SJSA1 (cell line): ENCODE measurements around the gene NTNG2. TPM values are rescaled to one million over a fixed set of nuclear protein-coding genes. Genes with fewer than 3 reads are reported as not detected.
A peak's percentile ranks its signal among the peaks of the same experiment; 100 is the strongest.
"Not testable (repeated sequence)": the region's sequence is repeated elsewhere in the genome, so short reads cannot be mapped to it uniquely, and the experiment has no call there.

Source experiments
- DNase-seq, 2 experiments: peaks; one replicate each; pipeline ENCODE4 v3.0.0-alpha.2; 2015 to 2020; ENCODE audit warnings: low spot score in 2 of 2, low read depth in 1 of 2
- H3K27ac ChIP-seq: fragments of 250-450 bp; sonication (Bioruptor Pico); 2 replicates; pipeline ENCODE4 v1.5.1; 2020; ENCODE audit warnings: mild to moderate bottlenecking, moderate library complexity
- H3K27me3 ChIP-seq: fragments of 250-450 bp; sonication (Bioruptor Pico); replicated peaks from 2 replicates; pipeline ENCODE4 v1.5.1; 2020; ENCODE audit warnings: mild to moderate bottlenecking, moderate library complexity
- H3K36me3 ChIP-seq: fragments of 250-450 bp; sonication (Bioruptor Pico); 2 replicates; pipeline ENCODE4 v1.5.1; 2020; ENCODE audit warnings: mild to moderate bottlenecking
- H3K4me1 ChIP-seq: fragments of 250-450 bp; sonication (Bioruptor Pico); replicated peaks from 2 replicates; pipeline ENCODE4 v1.6.1; 2021; ENCODE audit warnings: mild to moderate bottlenecking
- H3K4me3 ChIP-seq: fragments of 250-450 bp; sonication (Bioruptor Pico); 2 replicates; pipeline ENCODE4 v1.5.1; 2020; ENCODE audit warnings: mild to moderate bottlenecking
- H3K9me3 ChIP-seq: fragments of 250-450 bp; sonication (Bioruptor Pico); replicated peaks from 2 replicates; pipeline ENCODE4 v1.5.1; 2020; ENCODE audit warnings: mild to moderate bottlenecking
- total RNA-seq: library from RNA; depleted of rRNA; stranded (reverse); fragments of >200 nt; shearing (Covaris generic); gene quantifications from 2 replicates; pipeline ENCODE4 v1.2.3, GENCODE V29; 2014; rRNA removed

NTNG2 gene, protein sequence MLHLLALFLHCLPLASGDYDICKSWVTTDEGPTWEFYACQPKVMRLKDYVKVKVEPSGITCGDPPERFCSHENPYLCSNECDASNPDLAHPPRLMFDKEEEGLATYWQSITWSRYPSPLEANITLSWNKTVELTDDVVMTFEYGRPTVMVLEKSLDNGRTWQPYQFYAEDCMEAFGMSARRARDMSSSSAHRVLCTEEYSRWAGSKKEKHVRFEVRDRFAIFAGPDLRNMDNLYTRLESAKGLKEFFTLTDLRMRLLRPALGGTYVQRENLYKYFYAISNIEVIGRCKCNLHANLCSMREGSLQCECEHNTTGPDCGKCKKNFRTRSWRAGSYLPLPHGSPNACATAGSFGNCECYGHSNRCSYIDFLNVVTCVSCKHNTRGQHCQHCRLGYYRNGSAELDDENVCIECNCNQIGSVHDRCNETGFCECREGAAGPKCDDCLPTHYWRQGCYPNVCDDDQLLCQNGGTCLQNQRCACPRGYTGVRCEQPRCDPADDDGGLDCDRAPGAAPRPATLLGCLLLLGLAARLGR
- not detected in 2 replicates for total RNA-seq

DNA sequence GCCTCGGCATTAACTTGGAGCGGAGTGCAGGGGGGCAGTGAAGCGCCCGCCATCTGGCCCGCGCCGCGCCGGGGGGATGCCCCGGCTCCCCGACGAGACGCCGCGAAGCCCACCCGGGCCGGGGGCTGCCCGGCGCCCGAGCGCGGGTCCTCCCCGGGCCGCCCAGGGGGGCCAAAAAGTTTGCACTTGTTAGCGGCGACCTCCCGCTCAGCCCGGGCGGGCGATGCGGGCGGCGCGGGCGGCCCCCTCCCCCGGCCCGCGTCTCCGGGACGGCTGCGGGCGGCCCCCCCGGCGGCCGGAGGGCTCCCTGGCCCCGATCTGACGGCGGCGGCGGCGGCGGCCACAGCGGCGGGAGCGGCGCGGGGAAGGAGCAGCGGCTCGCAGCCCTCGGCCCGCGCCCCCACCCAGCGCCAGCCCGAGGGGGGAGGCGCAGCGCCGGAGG, at the start of gene NTNG2:
Gene NTNG2 (plus strand): TSS at position 316 of the 442 bp plus-strand sequence. CDS start 4,774 bp downstream, outside the sequence.
- peaks cover 87% of the 10 kb centered on the region for H3K27me3 ChIP-seq
- H3K4me3 ChIP-seq: peak within 1 kb of the TSS; percentile 46

DNA sequence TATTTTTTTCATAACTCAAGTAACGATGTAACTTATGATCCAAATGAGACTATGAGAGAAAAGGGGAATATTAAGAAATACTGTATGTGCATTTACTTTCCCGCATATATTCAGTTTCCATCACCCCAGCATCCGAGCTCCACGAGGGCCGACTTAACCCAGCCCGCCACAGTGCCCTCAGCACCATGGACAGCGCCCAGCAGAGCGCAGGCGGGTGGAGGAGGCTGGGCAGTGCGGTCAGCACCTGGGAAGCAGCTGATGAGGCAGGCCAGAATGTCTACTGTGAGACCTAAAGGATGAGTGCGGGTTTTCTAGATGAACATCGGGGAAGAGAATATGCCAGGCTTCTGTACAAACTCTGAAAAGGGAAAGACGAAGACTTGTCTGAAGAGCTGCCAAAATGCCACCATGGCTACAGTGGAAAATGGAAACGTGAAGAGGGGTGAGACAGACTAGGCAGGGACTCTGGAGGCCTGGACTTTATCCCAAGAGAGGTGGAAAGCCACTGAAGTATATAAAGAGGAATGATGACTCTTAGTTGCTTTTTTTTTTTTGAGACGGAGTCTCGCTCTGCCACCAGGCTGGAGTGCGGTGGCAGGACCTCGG, 47.7 kb upstream of the NTNG2 start:
- no peaks in the 10 kb centered on the region for H3K4me1 ChIP-seq
- no peak overlapping the region for H3K4me3 ChIP-seq
- no peak overlapping the region for H3K27ac ChIP-seq
- DNase-seq: peak; percentile 28 to 52
- H3K9me3 ChIP-seq: no peaks in the 10 kb centered on the region; the same call in 1 of the 2 replicates
- H3K36me3 ChIP-seq: no peaks in the 10 kb centered on the region
- H3K27me3 ChIP-seq: no peaks in the 10 kb centered on the region; the same call in 1 of the 2 replicates

More for the DNA sequence above, at the start of gene NTNG2:
- Histone ChIP-seq H3K9me3 (no peaks in the 10 kb centered on the region), H3K36me3 (no peaks in the 10 kb centered on the region), H3K27ac (no peak within 1 kb of the TSS), H3K4me1 (peaks cover 18% of the 10 kb centered on the region)
- DNase-seq: no peak

DNA sequence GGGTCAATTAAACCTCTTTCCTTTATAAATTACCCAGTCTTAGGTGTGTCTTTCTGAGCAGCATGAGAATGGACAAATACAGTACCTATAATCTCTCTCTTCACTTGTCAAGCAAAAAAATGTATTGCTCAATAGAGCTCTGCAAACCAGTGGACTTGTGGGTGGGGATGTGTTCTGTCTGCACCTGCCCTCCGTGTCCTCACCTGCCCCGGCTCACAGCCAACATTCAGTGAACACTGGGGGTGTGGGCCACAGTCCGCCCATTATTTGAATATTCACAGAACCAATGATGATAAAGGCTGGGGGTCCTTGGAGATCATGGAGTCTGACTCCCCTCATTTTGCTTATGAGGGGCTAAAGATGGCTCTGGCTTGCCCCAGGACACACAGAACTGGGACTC, 45.3 kb upstream of the NTNG2 start:
- H3K27ac ChIP-seq: no peak overlapping the region
- H3K27me3 ChIP-seq: peaks cover 12% of the 10 kb centered on the region
- H3K4me3 ChIP-seq: no peak overlapping the region
- no peaks in the 10 kb centered on the region for H3K4me1 ChIP-seq
- no peaks in the 10 kb centered on the region for H3K36me3 ChIP-seq
- no peak for DNase-seq
- H3K9me3 ChIP-seq: no peaks in the 10 kb centered on the region; the same call in 1 of the 2 replicates

DNA sequence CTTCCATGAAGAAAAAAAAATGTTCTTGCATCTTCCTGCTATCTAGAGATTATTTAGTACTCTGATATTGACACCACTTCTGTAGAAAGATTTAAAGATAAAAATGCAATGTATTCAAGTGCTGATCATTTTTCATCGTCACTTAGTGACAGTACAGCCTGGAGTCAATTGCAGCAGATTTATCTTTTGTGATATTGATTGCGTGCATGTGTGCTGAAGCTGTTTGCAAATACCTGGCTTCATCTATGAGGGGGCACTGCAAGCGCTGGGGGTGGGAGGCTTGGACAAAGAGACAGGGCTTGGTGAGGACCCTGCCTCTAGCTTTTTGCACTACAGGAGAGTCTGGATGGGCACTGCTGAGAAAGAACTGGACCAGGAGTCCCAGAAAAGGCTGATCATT, 44.2 kb upstream of the NTNG2 start:
- Histone ChIP-seq H3K27me3 (peaks cover 22% of the 10 kb centered on the region), H3K36me3 (no peaks in the 10 kb centered on the region), H3K4me1 (no peaks in the 10 kb centered on the region), H3K27ac (no peak overlapping the region), H3K9me3 (no peaks in the 10 kb centered on the region; the same call in 1 of the 2 replicates), H3K4me3 (no peak overlapping the region)
- DNase-seq: no peak

DNA sequence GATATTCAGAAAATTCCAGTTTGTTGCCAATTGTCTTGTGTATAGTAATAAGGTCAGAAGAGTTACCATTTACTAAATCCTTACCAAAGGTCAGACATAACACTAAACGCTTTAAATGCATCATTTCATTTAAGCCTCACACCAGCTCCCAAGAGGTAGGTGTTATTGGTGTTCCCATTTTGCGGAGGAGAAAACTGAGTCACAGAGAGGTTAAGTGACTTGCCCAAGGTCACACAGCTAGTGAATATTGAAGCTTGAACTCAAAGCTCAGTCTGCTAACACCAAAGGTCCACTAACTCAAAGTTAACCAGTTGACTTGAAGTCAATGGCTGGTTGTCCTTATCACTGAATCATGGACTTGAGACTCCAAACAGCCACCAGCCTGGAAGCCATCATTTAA, 40.8 kb upstream of the NTNG2 start:
- Histone ChIP-seq H3K27me3 (peaks cover 45% of the 10 kb centered on the region), H3K9me3 (no peaks in the 10 kb centered on the region), H3K4me1 (no peaks in the 10 kb centered on the region), H3K4me3 (no peak overlapping the region), H3K27ac (no peak overlapping the region), H3K36me3 (no peaks in the 10 kb centered on the region)
- DNase-seq: no peak

DNA sequence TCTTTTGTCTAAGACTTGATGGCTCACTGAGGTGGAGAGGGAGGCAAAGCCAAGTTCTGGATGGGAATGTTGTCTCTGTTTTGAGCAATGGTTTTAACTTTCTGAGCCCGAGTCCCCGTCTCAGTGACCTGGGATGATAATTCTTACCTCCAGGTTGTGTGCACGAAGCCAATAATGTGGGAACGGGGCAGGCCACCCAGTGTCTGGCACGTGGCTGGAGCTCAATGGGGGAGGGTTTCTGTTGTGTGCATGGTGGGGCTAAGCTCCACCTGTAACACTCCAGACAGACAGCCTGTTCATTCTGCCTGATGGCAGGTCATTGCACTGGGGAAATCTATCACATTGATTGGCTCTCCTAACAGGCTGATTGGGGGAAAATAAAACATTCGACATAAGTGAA, 37.1 kb upstream of the NTNG2 start:
- no peak for DNase-seq
- Histone ChIP-seq H3K36me3 (no peaks in the 10 kb centered on the region), H3K9me3 (no peaks in the 10 kb centered on the region), H3K27me3 (peaks cover 77% of the 10 kb centered on the region), H3K4me1 (no peaks in the 10 kb centered on the region), H3K27ac (no peak overlapping the region), H3K4me3 (no peak overlapping the region)

DNA sequence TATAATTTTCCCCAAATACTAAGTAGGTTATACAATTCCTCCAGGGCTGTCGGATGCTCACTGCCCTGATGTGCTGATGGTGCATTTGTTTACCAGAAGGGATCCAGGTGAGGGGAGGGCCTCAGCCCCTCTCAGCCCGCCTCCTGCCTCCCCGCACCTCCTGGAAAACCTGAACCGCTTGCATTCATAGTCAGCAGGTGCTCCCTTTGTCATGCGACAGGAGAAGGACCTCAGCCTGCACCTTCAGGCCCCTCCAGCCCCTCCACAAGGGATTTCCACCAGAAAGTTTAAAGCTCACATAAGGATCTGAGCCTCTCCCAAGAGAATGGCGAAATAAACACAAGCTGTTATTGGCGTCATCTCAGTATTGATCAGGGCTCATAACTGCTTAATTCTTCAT, 36.5 kb upstream of the NTNG2 start:
- H3K9me3 ChIP-seq: no peaks in the 10 kb centered on the region
- H3K27ac ChIP-seq: no peak overlapping the region
- peaks cover 79% of the 10 kb centered on the region for H3K27me3 ChIP-seq
- H3K4me3 ChIP-seq: no peak overlapping the region
- no peaks in the 10 kb centered on the region for H3K4me1 ChIP-seq
- no peak for DNase-seq
- H3K36me3 ChIP-seq: no peaks in the 10 kb centered on the region

DNA sequence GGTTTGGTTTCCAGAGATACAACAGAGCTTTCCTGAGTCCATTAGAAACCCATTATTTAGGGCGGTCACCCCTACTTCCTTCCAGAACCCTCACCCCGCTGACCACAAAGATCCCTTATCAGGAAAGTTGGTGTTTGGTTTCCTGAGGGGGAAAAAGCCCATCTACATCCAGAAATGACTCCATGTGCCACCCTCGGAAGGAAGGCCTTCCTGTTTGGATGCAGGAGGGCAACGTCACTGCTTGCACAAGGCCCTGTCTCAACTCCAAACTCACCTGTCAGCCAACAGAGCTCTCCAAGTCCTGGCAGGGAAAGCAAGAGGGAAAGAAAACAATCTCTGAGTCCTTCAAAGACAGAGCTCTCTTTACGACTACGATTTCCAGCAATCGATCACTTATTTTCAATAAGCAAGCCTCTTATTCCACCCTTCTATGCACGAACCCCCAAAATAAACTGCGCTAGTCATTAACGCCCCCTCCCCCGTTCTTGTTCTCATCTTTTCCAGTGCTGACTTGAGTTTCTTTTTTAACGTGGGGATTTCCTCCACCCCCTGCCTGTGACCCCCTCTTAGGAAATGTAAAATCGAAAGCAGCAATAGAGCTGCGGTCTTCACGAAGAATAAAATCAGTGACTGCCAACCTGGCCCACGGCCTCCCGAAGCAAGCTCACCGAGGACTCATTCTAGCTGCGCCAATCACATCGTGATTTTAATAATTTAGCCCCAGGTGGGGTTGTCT, 35.7 kb upstream of the NTNG2 start:
- H3K4me1 ChIP-seq: no peaks in the 10 kb centered on the region
- no peaks in the 10 kb centered on the region for H3K9me3 ChIP-seq
- no peaks in the 10 kb centered on the region for H3K36me3 ChIP-seq
- no peak for DNase-seq
- no peak overlapping the region for H3K27ac ChIP-seq
- no peak overlapping the region for H3K4me3 ChIP-seq
- H3K27me3 ChIP-seq: peaks cover 75% of the 10 kb centered on the region

DNA sequence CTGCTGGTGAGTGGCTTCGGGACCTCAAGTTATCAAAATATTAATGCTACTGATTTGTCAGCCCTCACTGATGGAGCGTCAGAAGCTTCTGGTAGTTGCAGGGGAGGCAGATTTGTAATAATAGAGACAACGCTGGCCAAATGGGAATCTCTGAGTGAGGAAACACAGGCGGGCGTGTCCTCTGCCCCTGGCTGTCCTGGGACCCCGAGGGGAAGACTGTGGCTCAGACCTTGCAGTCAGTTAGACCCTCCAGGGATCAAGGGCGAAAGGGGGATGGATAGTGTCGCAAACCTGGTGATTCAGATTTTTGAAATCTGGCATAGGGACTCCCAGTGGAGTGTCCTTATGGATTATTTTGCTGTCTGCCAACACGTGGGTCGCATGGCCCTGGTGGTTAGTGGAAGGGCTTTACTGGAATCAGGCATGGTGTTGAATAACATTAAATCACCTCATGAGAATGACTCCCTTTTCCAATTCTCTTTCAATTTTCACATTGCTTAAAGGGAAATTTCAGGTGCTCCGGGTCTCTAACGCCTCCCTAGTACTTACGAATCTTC, 35.1 kb upstream of the NTNG2 start:
- Histone ChIP-seq H3K27ac (no peak overlapping the region), H3K4me1 (no peaks in the 10 kb centered on the region), H3K36me3 (no peaks in the 10 kb centered on the region), H3K27me3 (peaks cover 75% of the 10 kb centered on the region), H3K9me3 (no peaks in the 10 kb centered on the region), H3K4me3 (no peak overlapping the region)
- DNase-seq: no peak

DNA sequence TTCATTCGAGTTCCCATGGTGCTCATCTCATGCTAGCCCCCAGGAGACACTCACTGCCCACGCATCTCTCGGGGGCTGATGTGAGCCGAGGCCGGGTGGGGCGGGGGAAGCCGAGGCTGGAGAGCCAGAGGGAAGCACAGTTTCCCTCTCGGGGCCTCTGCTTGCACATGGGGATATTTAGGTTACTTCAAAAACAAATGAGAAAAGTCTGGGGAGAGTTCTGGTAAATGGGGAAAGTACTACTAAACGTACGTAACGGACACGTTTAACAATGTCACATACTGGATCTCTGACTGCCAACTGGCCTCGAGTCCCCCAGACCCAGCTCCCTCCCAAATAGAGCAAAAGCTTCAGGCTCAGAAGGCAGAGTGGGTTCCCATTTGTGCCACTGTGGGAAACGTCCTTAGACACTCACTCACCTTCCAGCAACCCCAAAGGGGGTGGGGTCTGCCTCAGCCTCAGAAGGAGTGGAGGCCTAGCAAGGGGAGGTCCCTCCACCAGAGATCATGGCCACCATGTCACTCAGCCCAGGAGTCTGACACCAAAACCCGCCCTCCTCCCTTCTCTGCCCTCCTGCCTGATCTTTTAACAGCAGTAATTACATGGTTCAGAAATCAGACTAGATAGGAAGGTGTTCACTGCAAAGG, 33.8 kb upstream of the NTNG2 start:
- Histone ChIP-seq H3K27ac (no peak overlapping the region), H3K27me3 (peaks cover 72% of the 10 kb centered on the region), H3K36me3 (no peaks in the 10 kb centered on the region), H3K9me3 (no peaks in the 10 kb centered on the region), H3K4me1 (no peaks in the 10 kb centered on the region), H3K4me3 (no peak overlapping the region)
- DNase-seq: no peak

DNA sequence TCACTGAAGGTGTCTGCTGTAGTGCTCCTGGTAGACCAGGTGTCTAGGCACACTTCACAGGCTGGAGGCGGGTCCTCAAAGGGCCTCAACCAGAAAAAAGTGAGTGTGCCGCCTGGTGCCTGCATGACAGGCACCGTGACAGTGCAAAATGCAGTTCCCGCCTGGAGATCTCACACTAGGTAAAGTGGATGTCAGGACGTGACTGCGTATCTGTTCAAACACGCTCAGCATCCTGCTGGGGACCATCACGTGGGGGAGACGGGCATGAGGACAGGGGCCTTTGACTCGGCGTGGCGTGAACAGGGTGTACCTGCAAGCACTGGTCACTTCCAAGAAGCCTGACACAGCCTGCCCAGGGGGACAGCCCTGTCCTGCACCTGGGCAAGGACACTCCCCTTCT, 32.3 kb upstream of the NTNG2 start:
- DNase-seq: no peak
- peaks cover 71% of the 10 kb centered on the region for H3K27me3 ChIP-seq
- no peaks in the 10 kb centered on the region for H3K9me3 ChIP-seq
- H3K36me3 ChIP-seq: no peaks in the 10 kb centered on the region
- no peak overlapping the region for H3K4me3 ChIP-seq
- no peak overlapping the region for H3K27ac ChIP-seq
- H3K4me1 ChIP-seq: no peaks in the 10 kb centered on the region

DNA sequence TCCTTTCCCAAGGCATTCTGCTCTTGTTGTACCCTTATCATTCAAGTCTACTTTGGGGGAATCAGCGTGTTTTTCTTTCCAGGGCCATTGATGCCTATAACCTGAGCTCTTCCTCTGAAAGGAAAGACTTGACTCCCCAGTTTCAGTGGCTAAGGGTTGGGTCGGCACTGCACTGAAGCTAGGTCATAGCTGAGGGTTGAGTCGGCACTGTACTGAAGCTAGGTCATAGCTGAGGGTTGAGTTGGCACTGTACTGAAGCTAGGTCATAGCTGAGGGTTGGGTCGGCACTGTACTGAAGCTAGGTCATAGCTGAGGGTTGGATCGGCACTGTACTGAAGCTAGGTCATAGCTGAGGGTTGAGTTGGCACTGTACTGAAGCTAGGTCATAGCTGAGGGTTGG, 27.8 kb upstream of the NTNG2 start:
- not testable (repeated sequence) for DNase-seq, H3K9me3 ChIP-seq, H3K27ac ChIP-seq, H3K4me1 ChIP-seq, H3K36me3 ChIP-seq, H3K4me3 ChIP-seq
- H3K27me3 ChIP-seq: peaks cover 45% of the 10 kb centered on the region

DNA sequence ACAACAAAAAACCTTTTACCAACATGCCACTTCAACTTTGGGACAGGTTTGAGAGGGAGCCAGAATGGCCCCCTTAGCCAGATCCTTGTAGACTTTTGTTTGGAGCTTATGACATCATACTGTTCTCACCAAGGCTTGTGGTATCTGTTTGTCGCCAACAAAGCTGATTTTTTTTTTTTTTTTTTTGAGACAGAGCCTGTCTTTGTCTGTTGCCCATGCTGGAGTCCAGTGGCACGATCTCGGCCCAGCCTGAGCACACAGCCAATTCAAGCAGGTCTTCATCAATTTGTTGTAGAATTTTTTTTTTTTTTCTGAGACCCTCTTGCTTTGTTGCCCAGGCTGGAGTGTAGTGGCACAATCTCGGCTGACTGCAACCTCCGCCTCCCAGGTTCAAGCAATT, 26.4 kb upstream of the NTNG2 start:
- H3K27me3 ChIP-seq: peaks cover 37% of the 10 kb centered on the region
- no peaks in the 10 kb centered on the region for H3K9me3 ChIP-seq
- no peaks in the 10 kb centered on the region for H3K4me1 ChIP-seq
- H3K4me3 ChIP-seq: no peak overlapping the region
- H3K27ac ChIP-seq: no peak overlapping the region
- no peak for DNase-seq
- no peaks in the 10 kb centered on the region for H3K36me3 ChIP-seq
